Ishikawa (cell line): ENCODE results near the gene RPRM.

Experiments
- CEBPB ChIP-seq: IDR thresholded peaks from 2 replicates; pipeline ENCODE4 v1.6.1; 2012
- EGR1 ChIP-seq: IDR thresholded peaks from 2 replicates; pipeline ENCODE4 v1.6.1; 2012
- EP300 ChIP-seq: IDR thresholded peaks from 2 replicates; pipeline ENCODE4 v1.6.1; 2012; ENCODE audit warnings: borderline replicate concordance
- FOXM1 ChIP-seq: IDR thresholded peaks from 2 replicates; pipeline ENCODE4 v1.6.1; 2012; ENCODE audit warnings: low read depth, borderline replicate concordance
- MAX ChIP-seq: IDR thresholded peaks from 2 replicates; pipeline ENCODE4 v1.6.1; 2012
- NFIC ChIP-seq: IDR thresholded peaks from 2 replicates; pipeline ENCODE4 v1.6.1; 2012
- RAD21 ChIP-seq: IDR thresholded peaks from 2 replicates; pipeline ENCODE4 v1.6.1; 2012; ENCODE audit warnings: low read depth
- REST ChIP-seq: IDR thresholded peaks from 2 replicates; pipeline ENCODE4 v1.6.1; 2012; ENCODE audit warnings: low read depth, mild to moderate bottlenecking
- TAF1 ChIP-seq: IDR thresholded peaks from 2 replicates; pipeline ENCODE4 v1.6.1; 2012; ENCODE audit warnings: low read depth, mild to moderate bottlenecking
- TEAD4 ChIP-seq: IDR thresholded peaks from 2 replicates; pipeline ENCODE4 v1.6.1; 2012
- USF1 ChIP-seq: IDR thresholded peaks from 2 replicates; pipeline ENCODE4 v1.6.1; 2012
- YY1 ChIP-seq: IDR thresholded peaks from 2 replicates; pipeline ENCODE4 v1.6.1; 2012; ENCODE audit warnings: low read depth
- ZBTB7A ChIP-seq: IDR thresholded peaks from 2 replicates; pipeline ENCODE4 v1.6.1; 2012; ENCODE audit warnings: low read depth

- TF ChIP-seq EP300 (no peak), RAD21 (no peak), NFIC (no peak), MAX (no peak), YY1 (no peak), EGR1 (no peak), CEBPB (no peak), REST (no peak), TAF1 (no peak), TEAD4 (no peak), ZBTB7A (no peak), USF1 (no peak), FOXM1 (no peak)
These were observed 33.8 kb upstream of the RPRM start for GRCh38 chr2:153512331-153512730.
